Parathyroid adenoma (tissue), 2 donors: ENCODE data around the gene SLC48A1.
A peak's percentile ranks its signal among the peaks of the same experiment; 100 is the strongest.

Experiments
- H2AFZ ChIP-seq: fragments of 300-600 bp; sonication (generic); one replicate; pipeline ENCODE4 v1.7.0; 2017; ENCODE audit warnings: antibody characterized with exemption, mild to moderate bottlenecking
- H3K27ac ChIP-seq: fragments of 300-600 bp; sonication (generic); one replicate; pipeline ENCODE4 v1.7.0; 2017
- H3K27me3 ChIP-seq: fragments of 300-600 bp; sonication (generic); one replicate; pipeline ENCODE4 v1.7.0; 2017; ENCODE audit warnings: low read length; ENCODE audit not compliant: control insufficient read depth, insufficient read depth
- H3K36me3 ChIP-seq: fragments of 300-600 bp; sonication (generic); one replicate; pipeline ENCODE4 v1.7.0; 2017; ENCODE audit warnings: low read length; ENCODE audit not compliant: control insufficient read depth, insufficient read depth
- H3K4me1 ChIP-seq: fragments of 300-600 bp; sonication (generic); one replicate; pipeline ENCODE4 v1.7.0; 2017; ENCODE audit warnings: control low read depth
- H3K4me2 ChIP-seq: fragments of 300-600 bp; sonication (generic); one replicate; pipeline ENCODE4 v1.7.0; 2017; ENCODE audit warnings: low read length
- H3K4me3 ChIP-seq: fragments of 300-600 bp; sonication (generic); one replicate; pipeline ENCODE4 v1.7.0; 2017; ENCODE audit warnings: low read depth, low read length
- H3K79me2 ChIP-seq: fragments of 300-600 bp; sonication (generic); one replicate; pipeline ENCODE4 v1.7.0; 2017; ENCODE audit warnings: control low read depth
- H3K9ac ChIP-seq: fragments of 300-600 bp; sonication (generic); one replicate; pipeline ENCODE4 v1.7.0; 2017; ENCODE audit warnings: mild to moderate bottlenecking
- H3K9me3 ChIP-seq: fragments of 300-600 bp; sonication (generic); one replicate; pipeline ENCODE4 v1.7.0; 2017; ENCODE audit warnings: low read length; ENCODE audit not compliant: control insufficient read depth
- TF ChIP-seq, protein P1 (sequence below): fragments of 300-600 bp; sonication (generic); IDR thresholded peaks from one replicate; pipeline ENCODE4 v1.7.0; 2017; ENCODE audit warnings: antibody characterized with exemption, mild to moderate bottlenecking
- donor health status: primary hyperparathyroidism.

The SLC48A1 gene

DNA sequence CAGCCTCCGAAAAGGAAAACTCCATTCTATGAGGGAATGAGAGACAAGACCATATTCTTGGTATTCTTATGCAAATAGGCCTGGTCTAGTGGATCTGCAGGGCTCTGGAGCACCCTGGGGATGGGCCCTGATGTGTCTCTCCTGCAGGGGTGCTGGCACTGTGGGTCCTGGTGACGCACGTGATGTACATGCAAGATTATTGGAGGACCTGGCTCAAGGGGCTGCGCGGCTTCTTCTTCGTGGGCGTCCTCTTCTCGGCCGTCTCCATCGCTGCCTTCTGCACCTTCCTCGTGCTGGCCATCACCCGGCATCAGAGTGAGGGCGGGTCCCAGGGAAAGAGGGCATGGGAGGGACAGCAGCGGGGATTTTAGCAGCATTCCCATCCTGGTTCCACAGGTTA, 5.8 kb downstream of the SLC48A1 start:
- Histone ChIP-seq H2AFZ (no peak overlapping the region), H3K4me1 (peaks cover 55% of the 10 kb centered on the region), H3K36me3 (no peaks in the 10 kb centered on the region), H3K4me3 (no peak overlapping the region), H3K27ac (no peak overlapping the region), H3K4me2 (no peak overlapping the region), H3K79me2 (peaks cover 11% of the 10 kb centered on the region), H3K27me3 (no peaks in the 10 kb centered on the region), H3K9me3 (no peaks in the 10 kb centered on the region), H3K9ac (no peak overlapping the region)
- TF ChIP-seq, protein P1, sequence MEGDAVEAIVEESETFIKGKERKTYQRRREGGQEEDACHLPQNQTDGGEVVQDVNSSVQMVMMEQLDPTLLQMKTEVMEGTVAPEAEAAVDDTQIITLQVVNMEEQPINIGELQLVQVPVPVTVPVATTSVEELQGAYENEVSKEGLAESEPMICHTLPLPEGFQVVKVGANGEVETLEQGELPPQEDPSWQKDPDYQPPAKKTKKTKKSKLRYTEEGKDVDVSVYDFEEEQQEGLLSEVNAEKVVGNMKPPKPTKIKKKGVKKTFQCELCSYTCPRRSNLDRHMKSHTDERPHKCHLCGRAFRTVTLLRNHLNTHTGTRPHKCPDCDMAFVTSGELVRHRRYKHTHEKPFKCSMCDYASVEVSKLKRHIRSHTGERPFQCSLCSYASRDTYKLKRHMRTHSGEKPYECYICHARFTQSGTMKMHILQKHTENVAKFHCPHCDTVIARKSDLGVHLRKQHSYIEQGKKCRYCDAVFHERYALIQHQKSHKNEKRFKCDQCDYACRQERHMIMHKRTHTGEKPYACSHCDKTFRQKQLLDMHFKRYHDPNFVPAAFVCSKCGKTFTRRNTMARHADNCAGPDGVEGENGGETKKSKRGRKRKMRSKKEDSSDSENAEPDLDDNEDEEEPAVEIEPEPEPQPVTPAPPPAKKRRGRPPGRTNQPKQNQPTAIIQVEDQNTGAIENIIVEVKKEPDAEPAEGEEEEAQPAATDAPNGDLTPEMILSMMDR: no peak

DNA sequence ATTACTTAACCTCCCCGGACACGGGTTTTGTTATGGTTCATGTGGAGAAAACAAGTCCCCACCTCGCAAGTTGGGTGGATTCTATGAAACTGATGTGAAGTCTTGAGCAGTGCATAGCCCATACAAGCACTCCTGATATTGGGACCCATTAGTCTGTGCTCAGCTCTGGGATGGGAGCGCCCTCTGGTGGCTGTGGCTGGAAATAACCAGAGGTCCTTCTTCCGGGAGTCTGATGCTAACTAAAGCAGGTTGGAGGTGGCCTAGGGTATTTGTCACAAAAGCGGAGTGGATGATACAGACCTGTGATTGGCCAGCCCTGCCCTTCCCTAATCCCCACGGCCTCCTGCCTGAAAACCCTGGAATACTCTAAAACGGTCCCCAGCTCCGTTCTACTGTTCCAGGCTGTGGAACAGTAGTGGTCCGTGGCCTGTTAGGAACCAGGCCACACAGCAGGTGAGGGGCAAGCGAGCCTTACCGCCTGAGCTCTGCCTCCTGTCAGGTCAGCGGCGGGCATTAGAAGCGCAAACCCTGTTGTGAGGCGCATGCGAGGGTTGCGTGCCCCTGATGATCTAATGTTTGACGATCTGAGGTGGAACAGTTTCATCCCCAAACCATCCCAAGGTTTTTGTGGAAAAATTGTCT, 6.4 kb downstream of the SLC48A1 start:
- Histone ChIP-seq H3K36me3 (no peaks in the 10 kb centered on the region), H3K79me2 (peaks cover 9% of the 10 kb centered on the region), H3K27ac (no peak overlapping the region), H2AFZ (no peak overlapping the region), H3K27me3 (no peaks in the 10 kb centered on the region), H3K4me2 (no peak overlapping the region), H3K9ac (no peak overlapping the region), H3K4me1 (peaks cover 49% of the 10 kb centered on the region), H3K4me3 (no peak overlapping the region), H3K9me3 (no peaks in the 10 kb centered on the region)
- TF ChIP-seq, protein P1: peak; percentile 97

DNA sequence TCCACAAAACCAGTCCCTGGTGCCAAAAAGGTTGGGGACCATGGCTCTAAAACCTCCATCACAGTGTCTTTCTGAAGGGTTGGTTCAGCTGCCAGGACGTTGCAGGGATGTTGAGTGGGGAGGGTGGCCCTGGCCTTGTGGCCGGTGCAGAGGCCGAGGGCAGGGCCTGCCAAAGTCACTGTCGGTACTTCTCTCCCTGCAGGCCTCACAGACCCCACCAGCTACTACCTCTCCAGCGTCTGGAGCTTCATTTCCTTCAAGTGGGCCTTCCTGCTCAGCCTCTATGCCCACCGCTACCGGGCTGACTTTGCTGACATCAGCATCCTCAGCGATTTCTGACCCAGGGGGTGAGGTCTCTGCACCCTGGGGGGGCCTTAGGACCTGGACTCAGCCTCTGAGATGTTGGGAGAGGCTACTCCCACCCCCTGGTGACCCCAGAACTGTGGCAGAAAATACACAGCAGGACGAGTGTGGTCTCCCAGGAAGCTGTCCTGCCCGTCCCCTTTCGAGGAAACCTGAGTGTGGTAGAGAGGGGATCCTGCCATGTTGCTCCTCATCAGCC, 7.0 kb downstream of the SLC48A1 start:
- no peak overlapping the region for H3K9ac ChIP-seq
- H3K9me3 ChIP-seq: no peaks in the 10 kb centered on the region
- no peaks in the 10 kb centered on the region for H3K36me3 ChIP-seq
- peaks cover 43% of the 10 kb centered on the region for H3K4me1 ChIP-seq
- H3K4me3 ChIP-seq: no peak overlapping the region
- H3K79me2 ChIP-seq: peaks cover 7% of the 10 kb centered on the region
- no peak overlapping the region for H3K4me2 ChIP-seq
- TF ChIP-seq, protein P1: no peak
- no peak overlapping the region for H2AFZ ChIP-seq
- H3K27ac ChIP-seq: no peak overlapping the region
- no peaks in the 10 kb centered on the region for H3K27me3 ChIP-seq

DNA sequence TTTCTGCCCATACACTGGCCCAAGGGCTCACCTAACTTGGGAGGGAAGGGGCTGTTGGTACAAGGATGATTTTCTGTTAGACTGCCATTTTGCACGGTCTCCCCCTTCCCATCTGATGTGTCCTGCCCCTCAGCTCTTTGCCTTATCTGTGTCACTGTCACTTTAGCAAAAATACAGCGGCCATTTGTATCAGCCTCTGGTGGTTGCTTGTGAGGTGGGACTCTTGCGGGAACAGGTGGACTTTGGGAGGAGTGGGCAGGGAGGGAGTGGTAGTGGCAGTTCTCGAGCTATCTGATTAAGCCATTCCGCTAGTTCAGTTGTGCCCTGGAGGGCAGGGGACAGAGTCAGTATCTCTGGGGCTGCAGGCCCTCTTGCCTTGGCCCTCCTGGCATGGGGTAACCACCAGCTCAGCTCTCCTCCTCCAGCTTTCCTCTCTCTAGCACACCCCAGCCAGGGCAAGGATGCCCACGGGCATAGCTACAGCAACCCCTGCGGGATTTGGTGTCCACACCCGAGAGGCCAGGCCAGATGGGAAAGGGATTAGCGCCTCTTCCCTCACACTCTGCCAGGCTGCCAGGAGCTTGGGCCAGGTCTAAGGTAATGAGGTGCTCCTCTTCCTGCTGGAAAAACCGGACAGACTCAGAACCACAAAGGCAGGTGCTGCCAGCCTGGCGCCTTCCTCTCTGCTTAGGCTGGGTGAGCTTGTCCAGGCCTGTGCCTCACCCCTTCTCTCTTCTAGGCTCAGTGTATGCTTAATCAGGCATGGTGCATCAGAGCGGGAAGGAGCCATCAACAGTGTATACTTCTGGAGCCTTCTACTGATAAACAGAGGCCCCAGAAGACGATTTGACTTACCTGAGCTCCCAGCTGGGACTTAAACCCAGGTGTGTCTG, 8.7 kb downstream of the SLC48A1 start:
- Histone ChIP-seq H3K27ac (no peak overlapping the region), H3K4me3 (no peak overlapping the region), H3K36me3 (no peaks in the 10 kb centered on the region), H3K79me2 (peaks cover 7% of the 10 kb centered on the region), H2AFZ (no peak overlapping the region), H3K9me3 (no peaks in the 10 kb centered on the region), H3K4me2 (no peak overlapping the region), H3K9ac (no peak overlapping the region), H3K27me3 (no peaks in the 10 kb centered on the region), H3K4me1 (peaks cover 26% of the 10 kb centered on the region)
- TF ChIP-seq, protein P1: no peak
